ENCODE measurements around the gene RHO. TPM values are rescaled to one million over a fixed set of nuclear protein-coding genes. Genes with fewer than 3 reads are reported as not detected.

Gene RHO
- total RNA-seq, 2 donors from 2014 or later: 0.22 to 0.26 TPM

- H3K27me3 ChIP-seq (ENCODE audit: control insufficient read depth, insufficient read depth, low read length, poor library complexity, severe bottlenecking): no peaks in the 10 kb centered on the region
- Mint-ChIP-seq H3K27me3 (ENCODE audit: insufficient read depth) (no peaks in the 10 kb centered on the region), H3K4me1 (peaks cover 15% of the 10 kb centered on the region), H3K4me3 (no peak overlapping the region), H3K36me3 (ENCODE audit: low read depth) (no peaks in the 10 kb centered on the region), H3K27ac (no peak overlapping the region), H3K9me3 (no peaks in the 10 kb centered on the region)
- H3K27ac ChIP-seq (ENCODE audit: low read depth, low read length): no peak overlapping the region
- H3K9ac ChIP-seq (ENCODE audit: extremely low read depth, low read length, poor library complexity, severe bottlenecking): no peak overlapping the region
- no peak for DNase-seq
- TF ChIP-seq CTCF (conservative IDR thresholded peaks at IDR 0.05): no peak
- peaks cover 3% of the 10 kb centered on the region for H3K4me1 ChIP-seq (ENCODE audit: control insufficient read depth, insufficient read depth, low read length)
- no peaks in the 10 kb centered on the region for H3K36me3 ChIP-seq (ENCODE audit: control insufficient read depth, insufficient read depth, low read length)
- H3K4me3 ChIP-seq (ENCODE audit: low read length): no peak overlapping the region
- no peaks in the 10 kb centered on the region for H3K9me3 ChIP-seq (ENCODE audit: control insufficient read depth, low read length)
- WGBS, 2 experiments (ENCODE audit: insufficient coverage in 1 of 2, insufficient read length in 1 of 2): 96 to 100% methylated on average over 7 to 17 of the region's 17 CpGs
These were observed 48.9 kb downstream of the RHO start for GRCh38 chr3:129577366-129577765.

GRCh38 chr3:129577925-129578786 is 49.7 kb downstream of the RHO start:
- 91 to 94% methylated on average over 14 to 21 of the region's 21 CpGs for whole genome bisulfite sequencing, 2 experiments (ENCODE audit: insufficient coverage in 1 of 2, insufficient read length in 1 of 2)
- Mint-ChIP-seq H3K9me3 (no peaks in the 10 kb centered on the region), H3K36me3 (ENCODE audit: low read depth) (peaks cover 1% of the 10 kb centered on the region), H3K27me3 (ENCODE audit: insufficient read depth) (no peaks in the 10 kb centered on the region), H3K4me1 (peaks cover 15% of the 10 kb centered on the region), H3K4me3 (no peak overlapping the region), H3K27ac (peak overlapping the region; percentile 30)
- H3K9me3 ChIP-seq (ENCODE audit: control insufficient read depth, low read length): no peaks in the 10 kb centered on the region
- DNase-seq: no peak
- no peak for TF ChIP-seq CTCF (conservative IDR thresholded peaks at IDR 0.05)
- H3K36me3 ChIP-seq (ENCODE audit: control insufficient read depth, insufficient read depth, low read length): no peaks in the 10 kb centered on the region
- no peak overlapping the region for H3K4me3 ChIP-seq (ENCODE audit: low read length)
- H3K4me1 ChIP-seq (ENCODE audit: control insufficient read depth, insufficient read depth, low read length): peaks cover 3% of the 10 kb centered on the region
- no peak overlapping the region for H3K9ac ChIP-seq (ENCODE audit: extremely low read depth, low read length, poor library complexity, severe bottlenecking)
- H3K27ac ChIP-seq (ENCODE audit: low read depth, low read length): no peak overlapping the region
- H3K27me3 ChIP-seq (ENCODE audit: control insufficient read depth, insufficient read depth, low read length, poor library complexity, severe bottlenecking): no peaks in the 10 kb centered on the region

- WGBS, 2 experiments (ENCODE audit: insufficient coverage in 1 of 2, insufficient read length in 1 of 2): 90 to 100% methylated on average over 3 to 10 of the region's 10 CpGs
- Mint-ChIP-seq H3K4me3 (no peak overlapping the region), H3K9me3 (no peaks in the 10 kb centered on the region)
These were observed 51.6 kb downstream of the RHO start for GRCh38 chr3:129579991-129580390.

More at GRCh38 chr3:129579991-129580390, 51.6 kb downstream of the RHO start:
- peaks cover 3% of the 10 kb centered on the region for H3K4me1 ChIP-seq (ENCODE audit: control insufficient read depth, insufficient read depth, low read length)
- H3K27me3 ChIP-seq (ENCODE audit: control insufficient read depth, insufficient read depth, low read length, poor library complexity, severe bottlenecking): no peaks in the 10 kb centered on the region
- Mint-ChIP-seq H3K27ac (peak overlapping the region; percentile 17), H3K4me1 (peaks cover 15% of the 10 kb centered on the region), H3K27me3 (ENCODE audit: insufficient read depth) (no peaks in the 10 kb centered on the region), H3K36me3 (ENCODE audit: low read depth) (peaks cover 7% of the 10 kb centered on the region)
- no peak for TF ChIP-seq CTCF (conservative IDR thresholded peaks at IDR 0.05)
- H3K36me3 ChIP-seq (ENCODE audit: control insufficient read depth, insufficient read depth, low read length): no peaks in the 10 kb centered on the region
- DNase-seq: no peak
- no peak overlapping the region for H3K27ac ChIP-seq (ENCODE audit: low read depth, low read length)
- no peaks in the 10 kb centered on the region for H3K9me3 ChIP-seq (ENCODE audit: control insufficient read depth, low read length)
- no peak overlapping the region for H3K9ac ChIP-seq (ENCODE audit: extremely low read depth, low read length, poor library complexity, severe bottlenecking)
- H3K4me3 ChIP-seq (ENCODE audit: low read length): no peak overlapping the region
